Measurements from ENCODE around the gene WWOX. TPM values are rescaled to one million over a fixed set of nuclear protein-coding genes. Genes with fewer than 3 reads are reported as not detected.

Gene WWOX
- total RNA-seq, 2 donors from 2014 or later: 33.8 to 82.5 TPM

- TF ChIP-seq CTCF (IDR thresholded peaks at IDR 0.05): no peak
- no peaks in the 10 kb centered on the region for H3K27me3 ChIP-seq (replicated peaks; ENCODE audit: insufficient read depth)
These were observed 993.4 kb downstream of the WWOX start for GRCh38 chr16:79092846-79093245.

GRCh38 chr16:79093554-79093967, 994.1 kb downstream of the WWOX start:
- Histone ChIP-seq H3K4me3 (no peak overlapping the region), H3K4me1 (ENCODE audit: control insufficient read depth in 1 of 2, low read depth in 2 of 2) (peaks cover 9 to 18% of the 10 kb centered on the region in 2 donors), H3K27ac (no peak overlapping the region), H3K27me3 (replicated peaks; ENCODE audit: insufficient read depth) (no peaks in the 10 kb centered on the region), H3K9me3 (no peaks in the 10 kb centered on the region), H3K36me3 (no peaks in the 10 kb centered on the region)
- DNase-seq (ENCODE audit: low spot score): no peak
- no peak for ATAC-seq (ENCODE audit: insufficient number of reproducible peaks, low FRiP score, low read depth)
- TF ChIP-seq CTCF (IDR thresholded peaks at IDR 0.05): no peak

More at GRCh38 chr16:79092846-79093245, 993.4 kb downstream of the WWOX start:
- Histone ChIP-seq H3K36me3 (no peaks in the 10 kb centered on the region), H3K27ac (no peak overlapping the region), H3K4me1 (ENCODE audit: control insufficient read depth in 1 of 2, low read depth in 2 of 2) (peaks cover 9 to 18% of the 10 kb centered on the region in 2 donors), H3K4me3 (no peak overlapping the region), H3K9me3 (no peaks in the 10 kb centered on the region)
- no peak for ATAC-seq (ENCODE audit: insufficient number of reproducible peaks, low FRiP score, low read depth)
- no peak for DNase-seq (ENCODE audit: low spot score)

- no peak overlapping the region for H3K27ac ChIP-seq
- no peaks in the 10 kb centered on the region for H3K36me3 ChIP-seq
- DNase-seq (ENCODE audit: low spot score) (no peak), ATAC-seq (ENCODE audit: insufficient number of reproducible peaks, low FRiP score, low read depth) (no peak)
- H3K4me3 ChIP-seq: no peak overlapping the region
- no peaks in the 10 kb centered on the region for H3K9me3 ChIP-seq
- no peak for TF ChIP-seq CTCF (IDR thresholded peaks at IDR 0.05)
- H3K27me3 ChIP-seq (replicated peaks; ENCODE audit: insufficient read depth): no peaks in the 10 kb centered on the region
- peaks cover 9 to 18% of the 10 kb centered on the region in 2 donors for H3K4me1 ChIP-seq (ENCODE audit: control insufficient read depth in 1 of 2, low read depth in 2 of 2)
These were observed 996.8 kb downstream of the WWOX start for GRCh38 chr16:79096246-79096645.

GRCh38 chr16:79097166-79097565, 997.7 kb downstream of the WWOX start:
- Histone ChIP-seq H3K27ac (no peak overlapping the region), H3K36me3 (no peaks in the 10 kb centered on the region), H3K4me1 (ENCODE audit: control insufficient read depth in 1 of 2, low read depth in 2 of 2) (peaks cover 9 to 18% of the 10 kb centered on the region in 2 donors), H3K27me3 (replicated peaks; ENCODE audit: insufficient read depth) (no peaks in the 10 kb centered on the region), H3K4me3 (no peak overlapping the region), H3K9me3 (no peaks in the 10 kb centered on the region)
- no peak for DNase-seq (ENCODE audit: low spot score)
- no peak for ATAC-seq (ENCODE audit: insufficient number of reproducible peaks, low FRiP score, low read depth)
- TF ChIP-seq CTCF (IDR thresholded peaks at IDR 0.05): no peak

- DNase-seq (ENCODE audit: low spot score) (no peak), ATAC-seq (ENCODE audit: insufficient number of reproducible peaks, low FRiP score, low read depth) (no peak)
- Histone ChIP-seq H3K4me3 (no peak overlapping the region), H3K27me3 (replicated peaks; ENCODE audit: insufficient read depth) (no peaks in the 10 kb centered on the region), H3K36me3 (no peaks in the 10 kb centered on the region), H3K27ac (no peak overlapping the region), H3K9me3 (no peaks in the 10 kb centered on the region), H3K4me1 (ENCODE audit: control insufficient read depth in 1 of 2, low read depth in 2 of 2) (peaks cover 9 to 18% of the 10 kb centered on the region in 2 donors)
- no peak for TF ChIP-seq CTCF (IDR thresholded peaks at IDR 0.05)
These were observed 998.3 kb downstream of the WWOX start for GRCh38 chr16:79097771-79098170.
